H9 (cell line): ENCODE measurements around the gene AMH. TPM values are rescaled to one million over a fixed set of nuclear protein-coding genes. Genes with fewer than 3 reads are reported as not detected.
A peak's percentile ranks its signal among the peaks of the same experiment; 100 is the strongest.

Experiments
- DNase-seq: peaks from one replicate; pipeline ENCODE4 v3.0.0-alpha.2; 2017
- H2AFZ ChIP-seq: one replicate; pipeline ENCODE4 v1.6.1; 2013; ENCODE audit warnings: mild to moderate bottlenecking, low read length, control low read depth, moderate library complexity
- H2AK5ac ChIP-seq: 2 replicates; pipeline ENCODE4 v1.6.1; 2013; ENCODE audit warnings: low read length, control low read depth, mixed read lengths; ENCODE audit not compliant: insufficient read length
- H2BK120ac ChIP-seq: one replicate; pipeline ENCODE4 v1.6.1; 2013; ENCODE audit warnings: low read depth, mild to moderate bottlenecking, low read length, control low read depth, inconsistent platforms; ENCODE audit not compliant: poor library complexity, severe bottlenecking
- H2BK12ac ChIP-seq: 2 replicates; pipeline ENCODE4 v1.6.1; 2013; ENCODE audit warnings: low read length, control low read depth, mixed read lengths, low read depth; ENCODE audit not compliant: insufficient read length
- H2BK15ac ChIP-seq: 2 replicates; pipeline ENCODE4 v1.6.1; 2013; ENCODE audit warnings: low read depth, low read length, control low read depth
- H2BK20ac ChIP-seq: one replicate; pipeline ENCODE4 v1.6.1; 2013; ENCODE audit warnings: low read depth, mild to moderate bottlenecking, low read length, control low read depth, inconsistent platforms; ENCODE audit not compliant: poor library complexity, severe bottlenecking
- H2BK5ac ChIP-seq: 2 replicates; pipeline ENCODE4 v1.6.1; 2013; ENCODE audit warnings: low read length, control low read depth, mixed read lengths; ENCODE audit not compliant: insufficient read length
- H3K14ac ChIP-seq: 2 replicates; pipeline ENCODE4 v1.6.1; 2013; ENCODE audit warnings: low read length, control low read depth; ENCODE audit not compliant: insufficient read depth
- H3K18ac ChIP-seq: 2 replicates; pipeline ENCODE4 v1.6.1; 2013; ENCODE audit warnings: low read depth, mild to moderate bottlenecking, mixed read lengths, low read length, control low read depth; ENCODE audit not compliant: insufficient read length
- H3K23ac ChIP-seq: 2 replicates; pipeline ENCODE4 v1.6.1; 2013; ENCODE audit warnings: low read length, control low read depth, mixed read lengths, low read depth; ENCODE audit not compliant: insufficient read length
- H3K23me2 ChIP-seq: 2 replicates; pipeline ENCODE4 v1.6.1; 2013; ENCODE audit warnings: low read depth, mild to moderate bottlenecking, mixed read lengths, low read length, control low read depth; ENCODE audit not compliant: insufficient read length, poor library complexity, severe bottlenecking
- H3K27ac ChIP-seq: 2 replicates; pipeline ENCODE4 v1.5.1; 2013; ENCODE audit warnings: low read length, control low read depth, mixed read lengths, low read depth; ENCODE audit not compliant: insufficient read length
- H3K27me3 ChIP-seq: 2 replicates; pipeline ENCODE4 v1.6.1; 2013; ENCODE audit warnings: low read length, control low read depth, inconsistent platforms; ENCODE audit not compliant: insufficient read depth
- H3K4ac ChIP-seq: 2 replicates; pipeline ENCODE4 v1.6.1; 2013; ENCODE audit warnings: low read depth, mild to moderate bottlenecking, control low read depth, inconsistent platforms, low read length, moderate library complexity
- H3K4me1 ChIP-seq: 2 replicates; pipeline ENCODE4 v1.6.1; 2013; ENCODE audit warnings: low read length, control low read depth, inconsistent platforms; ENCODE audit not compliant: insufficient read depth
- H3K4me2 ChIP-seq: 2 replicates; pipeline ENCODE4 v1.6.1; 2013; ENCODE audit warnings: low read length, control low read depth, mixed read lengths; ENCODE audit not compliant: insufficient read length, insufficient read depth
- H3K56ac ChIP-seq: 2 replicates; pipeline ENCODE4 v1.6.1; 2013; ENCODE audit warnings: low read depth, mild to moderate bottlenecking, mixed read lengths, low read length, control low read depth; ENCODE audit not compliant: insufficient read length
- H3K79me1 ChIP-seq: 2 replicates; pipeline ENCODE4 v1.6.1; 2013; ENCODE audit warnings: low read depth, mild to moderate bottlenecking, moderate library complexity, low read length, control low read depth, inconsistent platforms; ENCODE audit not compliant: insufficient read depth, poor library complexity, severe bottlenecking
- H3K79me2 ChIP-seq: 2 replicates; pipeline ENCODE4 v1.6.1; 2013; ENCODE audit warnings: low read length, control low read depth, inconsistent platforms; ENCODE audit not compliant: insufficient read depth
- H3K9ac ChIP-seq: 2 replicates; pipeline ENCODE4 v1.6.1; 2013; ENCODE audit warnings: low read length, control low read depth, mixed read lengths; ENCODE audit not compliant: insufficient read length; ENCODE audit errors: extremely low read depth
- H3K9me3 ChIP-seq: one replicate; pipeline ENCODE4 v1.6.1; 2013; ENCODE audit warnings: low read depth, low read length, inconsistent platforms; ENCODE audit not compliant: control insufficient read depth
- H3T11ph ChIP-seq: one replicate; pipeline ENCODE4 v1.6.1; 2013; ENCODE audit warnings: mild to moderate bottlenecking, low read length, control low read depth, inconsistent platforms
- H4K20me1 ChIP-seq: one replicate; pipeline ENCODE4 v1.6.1; 2013; ENCODE audit not compliant: control insufficient read depth, insufficient read length, insufficient read depth
- H4K5ac ChIP-seq: 2 replicates; pipeline ENCODE4 v1.6.1; 2013; ENCODE audit warnings: low read depth, mild to moderate bottlenecking, mixed read lengths, low read length, control low read depth; ENCODE audit not compliant: insufficient read length
- H4K8ac ChIP-seq: replicated peaks from 2 replicates; pipeline ENCODE4 v1.6.1; 2013; ENCODE audit warnings: low read length, control low read depth, mixed read lengths, low read depth; ENCODE audit not compliant: insufficient read length
- H4K91ac ChIP-seq: 2 replicates; pipeline ENCODE4 v1.6.1; 2013; ENCODE audit warnings: low read depth, mild to moderate bottlenecking, moderate library complexity, mixed read lengths, low read length, control low read depth; ENCODE audit not compliant: insufficient read length
- H3K27ac Mint-ChIP-seq, 3 experiments: 2 replicates in 2 of 3; 3 replicates in 1 of 3; pipeline ENCODE4 v1.8.0; 2020 to 2021; ENCODE audit warnings: mixed read lengths in 3 of 3, mild to moderate bottlenecking in 1 of 3, moderate library complexity in 1 of 3
- H3K27me3 Mint-ChIP-seq: 2 replicates; pipeline ENCODE4 v1.8.0; 2021; ENCODE audit warnings: low read depth, mild to moderate bottlenecking, moderate library complexity, mixed read lengths
- H3K36me3 Mint-ChIP-seq, 3 experiments: 2 replicates in 2 of 3; 3 replicates in 1 of 3; pipeline ENCODE4 v1.8.0; 2020 to 2021; ENCODE audit warnings: low read depth in 3 of 3, mixed read lengths in 3 of 3; ENCODE audit not compliant: insufficient read depth in 1 of 3
- H3K4me1 Mint-ChIP-seq, 2 experiments: 2 replicates each; pipeline ENCODE4 v1.8.0; 2020; ENCODE audit warnings: mixed read lengths in 2 of 2
- H3K4me3 Mint-ChIP-seq, 2 experiments: 2 replicates in 1 of 2; 3 replicates in 1 of 2; pipeline ENCODE4 v1.8.0; 2020 to 2021; ENCODE audit warnings: mild to moderate bottlenecking in 2 of 2, mixed read lengths in 2 of 2, moderate library complexity in 1 of 2
- H3K9me3 Mint-ChIP-seq, 2 experiments: 2 replicates in 1 of 2; 3 replicates in 1 of 2; pipeline ENCODE4 v1.8.0; 2020; ENCODE audit warnings: mild to moderate bottlenecking in 2 of 2, mixed read lengths in 2 of 2, moderate library complexity in 1 of 2
- CTCF ChIP-seq: fragments of 200-600 bp; sonication (generic); conservative IDR thresholded peaks from 3 replicates; pipeline ENCODE4 v1.8.0; 2021; ENCODE audit warnings: antibody characterized with exemption, mild to moderate bottlenecking
- WGBS: extraction: QIAGEN DNeasy Blood & Tissue Kit; methylation state at CpG from one replicate; pipeline ENCODE4 v1.1.7; 2013; ENCODE audit warnings: missing lambda C conversion rate, low lambda C conversion rate, mixed read lengths; ENCODE audit not compliant: insufficient read length; ENCODE audit errors: extremely low coverage; 5-methylcytosine and 5-hydroxymethylcytosine counted together
- total RNA-seq: library from RNA; stranded (reverse); gene quantifications from 2 replicates; pipeline ENCODE4 v1.2.1, GENCODE V29; 2021

Gene AMH
- total RNA-seq, 1 experiment from 2014 or later: 70.7 TPM

GRCh38 chr19:2291185-2291751 lies 42.1 kb downstream of the AMH start:
- Histone ChIP-seq H3K79me2 (no peaks in the 10 kb centered on the region), H3K4me1 (no peaks in the 10 kb centered on the region), H4K5ac (no peak overlapping the region), H2BK20ac (no peak overlapping the region), H3K23me2 (no peaks in the 10 kb centered on the region), H3K23ac (no peak overlapping the region), H3K27ac (no peak overlapping the region), H2BK15ac (no peak overlapping the region; the same call in 1 of the 2 replicates), H2BK12ac (no peak overlapping the region), H3K4ac (no peak overlapping the region), H3K18ac (no peak overlapping the region), H3K27me3 (peaks cover 35% of the 10 kb centered on the region; the same call in 1 of the 2 replicates), H2AK5ac (no peak overlapping the region), H3K14ac (no peak overlapping the region), H2AFZ (no peak overlapping the region), H4K8ac (no peak overlapping the region), H4K91ac (no peak overlapping the region), H2BK120ac (no peak overlapping the region), H2BK5ac (no peak overlapping the region), H3K79me1 (no peaks in the 10 kb centered on the region), H3K9me3 (no peaks in the 10 kb centered on the region), H3K56ac (no peak overlapping the region), H4K20me1 (no peaks in the 10 kb centered on the region), H3K4me2 (peak overlapping the region; percentile 65), H3K9ac (no peak overlapping the region), H3T11ph (no peak overlapping the region)
- peaks cover 7 to 21% of the 10 kb centered on the region in 2 experiments; a peak in 3 of 4 replicates for H3K4me1 Mint-ChIP-seq
- H3K27ac Mint-ChIP-seq: no peak overlapping the region
- no CpG with 5 or more reads among the region's 67 CpGs for WGBS
- H3K4me3 Mint-ChIP-seq: peak overlapping the region; percentile 42 to 64
- TF ChIP-seq CTCF: peak; percentile 36; the same call in 1 of the 3 replicates
- H3K9me3 Mint-ChIP-seq: peaks cover 5 to 6% of the 10 kb centered on the region in 2 experiments; a peak in 3 of 5 replicates
- peak; percentile 75 for DNase-seq
- H3K27me3 Mint-ChIP-seq: peaks cover 95% of the 10 kb centered on the region
- H3K36me3 Mint-ChIP-seq: peaks cover 0 to 7% (median 4%) of the 10 kb centered on the region in 3 experiments; a peak in 3 of 7 replicates
